Muscle of arm (tissue), 12 donors: Measurements from ENCODE around the gene SLC25A13. TPM values are rescaled to one million over a fixed set of nuclear protein-coding genes. Genes with fewer than 3 reads are reported as not detected.
"Not testable (repeated sequence)": the region's sequence is repeated elsewhere in the genome, so short reads cannot be mapped to it uniquely, and the experiment has no call there.

Experiments
- DNase-seq: peaks from one replicate; pipeline ENCODE4 v3.0.0-alpha.2; 2013
- polyA plus RNA-seq, 12 donors: library from polyadenylated mRNA; unstranded; fragments of 120-200 nt; gene quantifications; one replicate each; pipeline ENCODE4 v1.2.1, GENCODE V29; 2013; ENCODE audit not compliant: insufficient read length in 12 of 12

SLC25A13 gene
- polyA plus RNA-seq, 12 donors = 10.7 to 37.8 (median 13.5) TPM; not detected in 1

- no peak for DNase-seq
Measured at GRCh38 chr7:96167424-96167823, 154.5 kb downstream of the SLC25A13 start.

GRCh38 chr7:96161897-96162296 lies 160.0 kb downstream of the SLC25A13 start:
- DNase-seq = no peak

- no peak for DNase-seq
Measured at GRCh38 chr7:96157856-96158255, 164.0 kb downstream of the SLC25A13 start.

DNA sequence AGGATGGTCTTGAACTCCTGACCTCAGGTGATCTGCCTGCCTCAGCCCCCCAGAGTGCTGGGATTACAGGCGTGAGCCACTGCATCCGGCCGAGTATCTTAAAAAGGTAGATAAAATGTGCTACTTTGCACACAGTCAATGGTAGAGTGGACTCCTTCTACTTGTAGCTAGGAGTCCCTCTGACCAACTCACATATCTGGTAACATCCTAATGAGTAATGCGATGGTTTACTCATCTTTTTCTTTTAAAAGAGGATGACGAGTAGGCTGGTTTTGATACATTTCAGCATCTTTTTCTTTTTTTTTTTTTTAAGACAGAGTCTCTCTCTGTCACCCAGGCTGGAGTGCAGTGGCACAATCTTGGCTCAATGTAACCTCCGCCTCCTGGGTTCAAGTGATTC lies 167.4 kb downstream of the SLC25A13 start:
- DNase-seq = not testable (repeated sequence)

- no peak for DNase-seq
Measured at GRCh38 chr7:96152706-96153105, 169.2 kb downstream of the SLC25A13 start.

DNA sequence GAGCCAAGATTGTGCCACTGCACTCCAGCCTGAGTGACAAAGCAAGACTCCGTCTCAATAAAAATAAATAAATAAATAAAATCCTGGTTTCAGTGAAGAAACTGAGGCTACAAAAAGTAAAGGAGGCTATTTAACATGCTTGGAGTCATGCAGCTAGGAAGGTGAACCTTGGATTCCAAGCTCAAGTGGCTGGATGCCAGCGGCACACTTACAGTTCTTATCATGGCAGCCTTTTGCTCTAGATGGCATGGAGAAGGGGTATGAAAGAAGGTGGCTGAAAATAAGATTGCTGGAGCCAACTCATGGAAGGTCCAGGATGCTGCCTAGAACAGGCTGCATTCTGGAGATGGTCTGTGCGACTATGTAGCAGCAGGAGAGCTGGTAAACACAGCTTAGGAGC lies 170.0 kb downstream of the SLC25A13 start:
- no peak for DNase-seq

DNA sequence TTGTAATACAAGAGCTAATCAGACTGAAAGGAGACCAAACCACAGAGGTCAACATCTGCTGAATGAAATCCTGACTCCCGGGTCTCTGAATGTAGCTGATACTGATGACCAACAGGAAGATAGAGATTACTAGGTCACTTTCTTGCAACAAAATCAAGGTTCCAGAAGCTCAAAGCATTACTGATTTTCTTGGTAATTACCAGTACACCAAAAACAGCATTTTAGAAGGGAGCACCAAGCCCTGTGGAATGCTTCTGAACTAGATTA lies 177.7 kb downstream of the SLC25A13 start:
- no peak for DNase-seq

GRCh38 chr7:96143495-96144259 lies 178.2 kb downstream of the SLC25A13 start:
- no peak for DNase-seq

- DNase-seq = no peak
Measured at GRCh38 chr7:96136600-96137239, 185.2 kb downstream of the SLC25A13 start.

DNA sequence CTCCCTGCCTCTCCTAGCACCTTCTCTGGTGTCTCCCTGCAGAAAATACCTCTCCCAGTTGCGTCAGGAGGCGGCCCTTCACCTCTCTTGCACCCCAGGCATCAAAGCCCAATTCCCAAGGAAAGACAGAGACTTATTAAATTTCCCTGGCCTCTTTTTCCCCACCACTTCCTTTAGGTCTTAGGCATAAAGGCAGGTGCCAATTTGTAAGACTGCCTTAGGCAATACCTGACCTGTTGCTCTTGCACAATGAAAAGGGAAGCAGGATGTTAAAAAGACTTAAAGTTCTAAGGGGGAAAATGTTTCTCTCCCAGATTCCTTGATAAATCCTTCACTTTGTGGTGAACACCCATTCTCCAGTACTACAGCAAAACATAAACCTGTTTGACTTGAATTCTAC lies 186.7 kb downstream of the SLC25A13 start:
- DNase-seq = no peak

GRCh38 chr7:96131525-96131924 lies 190.4 kb downstream of the SLC25A13 start:
- DNase-seq = no peak

DNA sequence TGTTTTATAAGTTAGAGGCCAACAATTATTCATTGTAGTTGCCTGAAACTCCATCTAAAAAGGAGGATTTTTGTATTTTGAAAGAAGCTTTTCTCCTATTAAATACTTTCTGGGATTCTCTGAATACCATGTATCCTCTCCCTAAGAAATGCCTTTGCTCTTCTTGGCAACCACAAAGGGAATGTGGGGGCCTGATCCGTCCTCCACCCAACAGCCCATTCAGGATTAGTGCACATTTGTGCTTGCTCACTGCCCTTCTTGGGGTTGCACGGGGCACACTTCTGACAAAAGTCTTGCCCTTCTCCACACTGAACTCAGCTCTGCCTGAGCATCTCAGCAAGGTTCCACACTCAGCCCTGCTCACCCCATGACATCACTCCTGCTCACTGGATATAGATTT lies 194.2 kb downstream of the SLC25A13 start:
- DNase-seq = no peak

DNA sequence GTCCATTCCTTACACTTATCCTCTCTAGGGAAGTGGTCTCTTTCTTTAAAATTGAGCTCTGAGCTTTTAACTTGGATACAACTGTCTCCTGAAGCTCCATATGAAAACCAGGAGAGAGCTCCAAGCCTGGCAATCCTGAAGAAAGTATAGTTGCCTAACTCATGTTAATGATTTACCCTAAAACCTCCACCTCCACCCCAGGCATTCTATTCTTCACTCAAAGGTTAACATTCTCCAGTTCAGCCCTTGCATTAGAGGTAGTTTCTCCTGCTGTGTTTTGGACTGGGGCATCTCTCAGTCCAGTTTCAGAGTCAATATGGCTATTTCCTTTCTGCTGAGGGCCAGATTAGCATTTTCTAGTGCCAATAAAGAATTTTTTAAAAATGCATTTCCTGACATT lies 195.5 kb downstream of the SLC25A13 start:
- DNase-seq = no peak

DNA sequence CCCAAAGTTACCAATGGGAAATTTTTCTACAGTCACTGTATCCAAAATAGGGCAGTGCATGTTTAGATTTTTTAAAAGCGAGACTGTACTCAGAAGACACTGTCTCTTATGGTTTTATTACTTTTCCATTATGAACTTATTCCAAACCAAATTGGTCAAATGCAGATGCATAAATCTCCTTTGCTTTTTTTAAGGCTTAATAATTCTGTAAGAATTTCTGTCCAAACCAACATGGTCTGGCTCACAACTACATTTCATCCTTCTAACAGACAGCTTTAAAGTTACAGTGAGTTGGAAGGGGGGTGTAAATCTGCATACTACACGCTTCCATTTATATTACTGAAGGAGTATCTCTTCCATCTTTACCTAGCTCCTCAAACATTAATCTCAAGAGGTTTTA lies 199.2 kb downstream of the SLC25A13 start:
- DNase-seq = no peak

DNA sequence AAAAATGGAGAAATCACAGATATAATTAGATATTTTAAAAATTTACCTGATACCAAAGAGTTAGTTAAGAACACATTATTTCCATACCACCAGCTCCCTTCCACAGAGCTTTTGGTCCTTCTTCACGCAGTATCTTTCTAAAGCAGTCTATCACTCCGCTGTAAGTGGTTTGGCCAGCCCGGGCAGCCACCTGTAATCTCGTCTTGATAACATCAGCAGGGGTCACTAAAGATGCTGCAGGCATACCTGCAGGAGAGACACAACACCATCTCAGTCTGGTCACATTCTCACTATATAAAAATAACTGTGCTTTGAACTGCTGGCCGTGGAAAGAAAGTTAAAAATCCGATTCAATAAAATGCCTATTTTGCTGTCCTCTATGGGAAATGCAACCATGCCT lies 200.1 kb downstream of the SLC25A13 start:
- DNase-seq = no peak

GRCh38 chr7:96120445-96121225 lies 201.3 kb downstream of the SLC25A13 start:
- no peak for DNase-seq

- DNase-seq = no peak
Measured at GRCh38 chr7:96118449-96119001, 203.4 kb downstream of the SLC25A13 start.

GRCh38 chr7:96116173-96116572 lies 205.7 kb downstream of the SLC25A13 start:
- no peak for DNase-seq

GRCh38 chr7:96114190-96114589 lies 207.7 kb downstream of the SLC25A13 start:
- DNase-seq = no peak

DNA sequence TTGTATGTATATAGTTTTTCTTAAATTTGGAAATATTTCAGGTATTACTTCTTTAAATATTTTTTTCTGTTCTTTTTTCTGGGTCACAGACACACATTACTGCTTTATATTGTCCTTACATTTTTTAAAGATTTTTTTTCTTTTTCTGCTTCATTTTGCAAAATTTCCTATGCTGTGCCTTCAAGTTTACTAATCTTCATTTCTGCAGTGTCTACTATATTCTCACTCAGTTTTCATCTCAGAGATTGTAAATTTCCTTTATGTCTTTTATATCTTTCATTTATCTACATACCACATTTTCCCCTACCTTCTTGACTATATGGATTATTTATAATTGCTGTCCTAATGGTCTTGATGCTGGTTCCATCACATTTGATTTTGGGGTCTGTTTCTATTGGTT lies 210.5 kb downstream of the SLC25A13 start:
- no peak for DNase-seq

DNA sequence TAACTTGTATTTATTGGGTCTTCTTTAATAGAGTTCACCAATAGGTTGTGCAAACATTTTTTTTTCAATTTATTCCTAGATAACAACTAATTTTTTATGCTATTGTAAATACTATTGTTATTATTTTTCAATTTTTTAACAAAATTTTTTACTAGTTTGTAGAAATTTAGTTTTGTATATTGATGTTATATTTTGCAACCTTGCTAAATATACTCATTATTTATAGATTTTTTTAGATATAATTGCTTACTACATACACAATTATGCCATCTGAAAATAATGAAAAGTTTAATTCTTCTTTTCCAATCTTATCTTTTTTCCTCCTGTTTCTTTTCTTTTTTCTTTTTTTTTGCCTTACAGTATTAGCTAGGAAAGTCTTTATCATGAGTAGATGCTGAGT lies 216.9 kb downstream of the SLC25A13 start:
- DNase-seq = no peak

DNA sequence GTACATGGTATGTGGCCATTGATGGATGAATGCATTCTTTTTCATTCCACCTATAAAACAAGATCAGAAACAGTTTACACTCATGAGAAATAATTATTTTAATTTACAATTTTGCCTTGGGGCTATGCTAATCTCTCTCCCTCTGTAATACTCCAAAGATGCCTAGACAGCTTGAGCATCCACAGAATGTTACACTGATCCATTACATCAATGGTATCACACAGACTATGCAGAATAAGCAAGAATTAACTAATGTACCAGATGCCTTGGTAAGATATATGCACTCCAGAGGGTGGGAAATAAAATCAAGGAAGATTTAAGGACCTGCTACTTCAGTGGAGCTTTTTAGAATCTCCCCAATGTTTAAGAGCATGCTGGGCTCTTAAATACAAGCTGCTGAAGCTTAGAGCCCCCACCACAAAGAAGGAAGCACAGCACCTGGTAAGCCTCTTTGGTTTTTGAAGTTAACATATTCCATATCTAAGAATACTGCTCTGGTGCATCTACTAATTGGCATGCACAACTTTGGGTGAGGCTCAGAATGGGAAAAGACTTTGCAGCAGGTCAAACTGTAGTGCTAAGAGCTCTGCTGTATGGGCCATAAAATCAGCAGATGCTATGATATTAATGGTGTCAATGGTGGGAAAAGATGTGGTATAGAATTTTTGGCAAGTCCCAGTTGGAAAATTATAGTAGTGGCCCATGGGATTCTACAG lies 219.6 kb downstream of the SLC25A13 start:
- DNase-seq = no peak
